A673 (cell line): ENCODE results near the gene SDHAF3. TPM values are rescaled to one million over a fixed set of nuclear protein-coding genes. Genes with fewer than 3 reads are reported as not detected.
"Not testable (repeated sequence)": the region's sequence is repeated elsewhere in the genome, so short reads cannot be mapped to it uniquely, and the experiment has no call there.

ENCODE experiments used
- BruUV-seq: library from RNA; stranded (reverse); fragments of 400-500 nt; replicated peaks from 2 replicates; lab custom pipeline; 2021; lab: Mats Ljungman, UMichigan
- CTCF ChIA-PET: fragments of 300-600 bp; sonication (Branson Sonifier 250); formaldehyde crosslinking; loops from one replicate; lab custom pipeline; 2022; ENCODE audit warnings: antibody characterized with exemption; lab: Charles Lee
- POLR2A ChIA-PET: fragments of 300-600 bp; sonication (Branson Sonifier 250); formaldehyde crosslinking; loops from one replicate; lab custom pipeline; 2022; ENCODE audit warnings: antibody characterized with exemption; ENCODE audit not compliant: low non-redundant PET; lab: Charles Lee
- DNase-seq: peaks from one replicate; pipeline ENCODE4 v3.0.0-alpha.2; 2015; ENCODE audit warnings: low spot score
- H3K27ac ChIP-seq: fragments of 200-600 bp; sonication (generic); 2 replicates; pipeline ENCODE4 v1.5.1; 2016; ENCODE audit warnings: mixed run types, low read depth, mild to moderate bottlenecking, mixed read lengths, antibody characterized with exemption, low read length; ENCODE audit not compliant: poor library complexity, severe bottlenecking
- H3K27me3 ChIP-seq: fragments of 200-600 bp; sonication (generic); replicated peaks from 2 replicates; pipeline ENCODE4 v1.6.1; 2017; ENCODE audit warnings: mixed run types, low read depth, mild to moderate bottlenecking, mixed read lengths, antibody characterized with exemption, low read length; ENCODE audit not compliant: insufficient read depth, poor library complexity
- H3K36me3 ChIP-seq: fragments of 200-600 bp; sonication (generic); 2 replicates; pipeline ENCODE4 v1.6.1; 2016; ENCODE audit warnings: mixed run types, mild to moderate bottlenecking, mixed read lengths, antibody characterized with exemption, low read length; ENCODE audit not compliant: insufficient read depth, poor library complexity, severe bottlenecking
- H3K4me1 ChIP-seq: fragments of 200-600 bp; sonication (generic); 2 replicates; pipeline ENCODE4 v1.6.1; 2017; ENCODE audit warnings: mixed run types, mild to moderate bottlenecking, mixed read lengths, antibody characterized with exemption, low read length; ENCODE audit not compliant: insufficient read depth, poor library complexity, severe bottlenecking
- H3K4me3 ChIP-seq: fragments of 200-600 bp; sonication (generic); 2 replicates; pipeline ENCODE4 v1.5.1; 2016; ENCODE audit warnings: low read depth, mixed run types, mild to moderate bottlenecking, mixed read lengths, low read length; ENCODE audit not compliant: poor library complexity, severe bottlenecking
- H3K9me3 ChIP-seq: fragments of 200-600 bp; sonication (generic); 2 replicates; pipeline ENCODE4 v1.6.1; 2016; ENCODE audit warnings: mixed run types, low read depth, mild to moderate bottlenecking, mixed read lengths, antibody characterized with exemption, low read length; ENCODE audit not compliant: poor library complexity, severe bottlenecking
- CTCF ChIP-seq: fragments of 300-800, 200-600 bp; sonication (generic); conservative IDR thresholded peaks from 2 replicates; pipeline ENCODE4 v1.5.1; 2017; ENCODE audit warnings: low read depth, mild to moderate bottlenecking, antibody characterized with exemption, low read length, moderate library complexity, mixed read lengths
- EZH2 ChIP-seq: fragments of 200-600 bp; sonication (generic); IDR thresholded peaks from 2 replicates; pipeline ENCODE4 v1.6.1; 2017; ENCODE audit warnings: borderline replicate concordance, low read depth, mild to moderate bottlenecking, mixed read lengths, antibody characterized with exemption, low read length; ENCODE audit not compliant: poor library complexity, severe bottlenecking
- intact Hi-C: fragments of 100-400 bp; cut with micrococcal nuclease; formaldehyde crosslinking; loops from one replicate; pipeline ENCODE4 v1.10.0; 2022; ENCODE audit not compliant: unreplicated experiment
- total RNA-seq: library from RNA; stranded (reverse); gene quantifications from 2 replicates; pipeline ENCODE4 v1.2.3, GENCODE V29; 2021

Gene SDHAF3
- total RNA-seq, 1 experiment from 2014 or later: 29.7 TPM

GRCh38 chr7:97120713-97121457, 3.4 kb downstream of the SDHAF3 start:
- DNase-seq: no peak
- Histone ChIP-seq H3K4me1 (no peaks in the 10 kb centered on the region), H3K27ac (no peak overlapping the region), H3K9me3 (no peaks in the 10 kb centered on the region), H3K36me3 (no peaks in the 10 kb centered on the region), H3K4me3 (no peak overlapping the region), H3K27me3 (no peaks in the 10 kb centered on the region)
- no peak for TF ChIP-seq CTCF
- no peak for TF ChIP-seq EZH2
- intact Hi-C loops: no loop called here
- no TSS peak for BruUV-seq
- POLR2A ChIA-PET: no interaction called here
- CTCF ChIA-PET: no interaction called here

GRCh38 chr7:97123115-97123514, 5.6 kb downstream of the SDHAF3 start:
- CTCF ChIA-PET, H3K27ac ChIP-seq, H3K36me3 ChIP-seq, POLR2A ChIA-PET, H3K4me1 ChIP-seq, BruUV-seq, intact Hi-C loops, H3K9me3 ChIP-seq, H3K27me3 ChIP-seq, DNase-seq, H3K4me3 ChIP-seq: not testable (repeated sequence)

GRCh38 chr7:97126483-97127171, 9.1 kb downstream of the SDHAF3 start:
- H3K27me3 ChIP-seq: no peaks in the 10 kb centered on the region
- no peak overlapping the region for H3K27ac ChIP-seq
- ChIA-PET CTCF (no interaction called here), POLR2A (interaction anchor here (0.7 kb wide), 1 partner anchor 76 kb away, joined by 9 read pairs; no protein-coding TSS in a partner anchor)
- H3K9me3 ChIP-seq: no peaks in the 10 kb centered on the region
- H3K4me1 ChIP-seq: no peaks in the 10 kb centered on the region
- intact Hi-C loops: no loop called here
- no peaks in the 10 kb centered on the region for H3K36me3 ChIP-seq
- H3K4me3 ChIP-seq: no peak overlapping the region
- no TSS peak for BruUV-seq
- no peak for TF ChIP-seq CTCF
- TF ChIP-seq EZH2: no peak
- no peak for DNase-seq
